Measurements from ENCODE around the gene ITGA6. TPM values are rescaled to one million over a fixed set of nuclear protein-coding genes. Genes with fewer than 3 reads are reported as not detected.

ITGA6 gene
- total RNA-seq, 1 experiment from 2014 or later: 78.3 TPM

DNA sequence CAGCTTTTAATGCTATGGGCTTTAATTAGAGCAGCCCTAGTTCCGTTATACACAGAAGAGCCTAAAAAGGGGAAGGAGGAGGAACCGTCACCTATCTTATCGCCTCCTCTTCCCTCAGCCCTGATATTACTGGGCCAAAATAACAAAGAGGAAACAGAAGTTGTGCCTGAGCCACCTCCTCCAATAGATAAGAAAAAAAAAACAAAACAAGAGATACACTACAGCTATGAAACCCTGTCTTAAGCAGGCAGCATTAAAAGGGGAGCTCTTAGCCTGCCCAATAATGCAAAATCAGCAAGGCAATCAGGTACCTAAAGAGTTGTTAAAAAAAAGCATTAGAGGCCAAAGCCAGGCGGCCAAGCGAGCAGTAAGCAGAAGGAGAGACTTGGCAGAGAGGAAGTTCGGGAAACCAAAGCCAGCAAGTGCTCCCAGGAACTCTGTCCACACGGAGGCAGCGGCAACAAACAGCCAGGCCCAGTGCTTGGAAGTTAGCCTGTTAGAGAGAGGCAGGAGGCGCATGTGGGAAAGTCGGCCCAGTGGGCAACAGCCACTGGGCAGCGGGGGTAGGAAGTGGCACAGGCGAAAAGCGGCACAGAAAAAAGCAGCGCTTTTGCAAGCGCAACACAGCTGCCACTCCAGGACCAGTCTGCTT lies 86.7 kb downstream of the ITGA6 start:
- H3T11ph ChIP-seq (ENCODE audit: low read length): no peak overlapping the region
- Mint-ChIP-seq H3K27me3 (ENCODE audit: low read depth) (no peaks in the 10 kb centered on the region), H3K9me3 (peaks cover 38 to 44% of the 10 kb centered on the region in 2 experiments), H3K36me3 (ENCODE audit: insufficient read depth in 1 of 3, low read depth in 3 of 3) (peaks cover 39 to 57% (median 43%) of the 10 kb centered on the region in 3 experiments), H3K4me3 (no peak overlapping the region), H3K4me1 (peaks cover 6 to 13% of the 10 kb centered on the region in 2 experiments), H3K27ac (peak overlapping the region in 2 of 3 experiments; percentile 83 to 89; a peak in 4 of 7 replicates)
- no peak overlapping the region for H4K8ac ChIP-seq (replicated peaks; ENCODE audit: insufficient read length, low read depth, low read length)
- no peaks in the 10 kb centered on the region for H4K20me1 ChIP-seq (ENCODE audit: control insufficient read depth, insufficient read depth, insufficient read length)
- no peak overlapping the region for H3K4me2 ChIP-seq (ENCODE audit: insufficient read depth, insufficient read length, low read length)
- no peaks in the 10 kb centered on the region for H3K79me1 ChIP-seq (ENCODE audit: insufficient read depth, low read depth, low read length, poor library complexity, severe bottlenecking)
- no peak overlapping the region for H2BK20ac ChIP-seq (ENCODE audit: low read depth, low read length, poor library complexity, severe bottlenecking)
- H4K5ac ChIP-seq (ENCODE audit: insufficient read length, low read depth, low read length): no peak overlapping the region
- H3K23me2 ChIP-seq (ENCODE audit: insufficient read length, low read depth, low read length, poor library complexity, severe bottlenecking): no peaks in the 10 kb centered on the region
- no CpG with 5 or more reads among the region's 15 CpGs for WGBS (ENCODE audit: extremely low coverage, insufficient read length, low lambda C conversion rate)
- no peaks in the 10 kb centered on the region for H3K27me3 ChIP-seq (ENCODE audit: insufficient read depth, low read length)
- H3K9me3 ChIP-seq (ENCODE audit: control insufficient read depth, low read depth, low read length): peaks cover 35% of the 10 kb centered on the region
- H3K79me2 ChIP-seq (ENCODE audit: insufficient read depth, low read length): no peaks in the 10 kb centered on the region
- H2BK120ac ChIP-seq (ENCODE audit: low read depth, low read length, poor library complexity, severe bottlenecking): no peak overlapping the region
- TF ChIP-seq, protein P1, sequence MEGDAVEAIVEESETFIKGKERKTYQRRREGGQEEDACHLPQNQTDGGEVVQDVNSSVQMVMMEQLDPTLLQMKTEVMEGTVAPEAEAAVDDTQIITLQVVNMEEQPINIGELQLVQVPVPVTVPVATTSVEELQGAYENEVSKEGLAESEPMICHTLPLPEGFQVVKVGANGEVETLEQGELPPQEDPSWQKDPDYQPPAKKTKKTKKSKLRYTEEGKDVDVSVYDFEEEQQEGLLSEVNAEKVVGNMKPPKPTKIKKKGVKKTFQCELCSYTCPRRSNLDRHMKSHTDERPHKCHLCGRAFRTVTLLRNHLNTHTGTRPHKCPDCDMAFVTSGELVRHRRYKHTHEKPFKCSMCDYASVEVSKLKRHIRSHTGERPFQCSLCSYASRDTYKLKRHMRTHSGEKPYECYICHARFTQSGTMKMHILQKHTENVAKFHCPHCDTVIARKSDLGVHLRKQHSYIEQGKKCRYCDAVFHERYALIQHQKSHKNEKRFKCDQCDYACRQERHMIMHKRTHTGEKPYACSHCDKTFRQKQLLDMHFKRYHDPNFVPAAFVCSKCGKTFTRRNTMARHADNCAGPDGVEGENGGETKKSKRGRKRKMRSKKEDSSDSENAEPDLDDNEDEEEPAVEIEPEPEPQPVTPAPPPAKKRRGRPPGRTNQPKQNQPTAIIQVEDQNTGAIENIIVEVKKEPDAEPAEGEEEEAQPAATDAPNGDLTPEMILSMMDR (conservative IDR thresholded peaks at IDR 0.05): 0 out of 3 replicates have a peak, but pooled peaks have one; percentile 13
- H2BK15ac ChIP-seq (ENCODE audit: low read depth, low read length): no peak overlapping the region
- no peak overlapping the region for H3K14ac ChIP-seq (ENCODE audit: insufficient read depth, low read length)
- no peak overlapping the region for H3K4ac ChIP-seq (ENCODE audit: low read depth, low read length)
- peak; percentile 46 for DNase-seq
- no peaks in the 10 kb centered on the region for H3K4me1 ChIP-seq (ENCODE audit: insufficient read depth, low read length)
- no peak overlapping the region for H2BK5ac ChIP-seq (ENCODE audit: insufficient read length, low read length)
- no peak overlapping the region for H2AK5ac ChIP-seq (ENCODE audit: insufficient read length, low read length)
- H2AFZ ChIP-seq (ENCODE audit: low read length): no peak overlapping the region
- no peak overlapping the region for H2BK12ac ChIP-seq (ENCODE audit: insufficient read length, low read depth, low read length)
- H3K18ac ChIP-seq (ENCODE audit: insufficient read length, low read depth, low read length): no peak overlapping the region
- no peak overlapping the region for H3K56ac ChIP-seq (ENCODE audit: insufficient read length, low read depth, low read length)
- no peak overlapping the region for H3K23ac ChIP-seq (ENCODE audit: insufficient read length, low read depth, low read length)
- no peak overlapping the region for H4K91ac ChIP-seq (ENCODE audit: insufficient read length, low read depth, low read length)
- H3K27ac ChIP-seq (ENCODE audit: insufficient read length, low read depth, low read length): no peak overlapping the region
- H3K9ac ChIP-seq (ENCODE audit: extremely low read depth, insufficient read length, low read length): no peak overlapping the region

Measured in H9 (cell line).